Hematopoietic multipotent progenitor cell treated with erythropoietin and hydrocortisone succinate and interleukin-3 and kit ligand, for 4 days (in vitro differentiated cells): Measurements from ENCODE around the gene GP1BB.
"Not testable (repeated sequence)": the region's sequence is repeated elsewhere in the genome, so short reads cannot be mapped to it uniquely, and the experiment has no call there.

Source experiments
- DNase-seq: peaks from one replicate; pipeline ENCODE4 v3.0.0-alpha.2; 2015

GP1BB gene

DNA sequence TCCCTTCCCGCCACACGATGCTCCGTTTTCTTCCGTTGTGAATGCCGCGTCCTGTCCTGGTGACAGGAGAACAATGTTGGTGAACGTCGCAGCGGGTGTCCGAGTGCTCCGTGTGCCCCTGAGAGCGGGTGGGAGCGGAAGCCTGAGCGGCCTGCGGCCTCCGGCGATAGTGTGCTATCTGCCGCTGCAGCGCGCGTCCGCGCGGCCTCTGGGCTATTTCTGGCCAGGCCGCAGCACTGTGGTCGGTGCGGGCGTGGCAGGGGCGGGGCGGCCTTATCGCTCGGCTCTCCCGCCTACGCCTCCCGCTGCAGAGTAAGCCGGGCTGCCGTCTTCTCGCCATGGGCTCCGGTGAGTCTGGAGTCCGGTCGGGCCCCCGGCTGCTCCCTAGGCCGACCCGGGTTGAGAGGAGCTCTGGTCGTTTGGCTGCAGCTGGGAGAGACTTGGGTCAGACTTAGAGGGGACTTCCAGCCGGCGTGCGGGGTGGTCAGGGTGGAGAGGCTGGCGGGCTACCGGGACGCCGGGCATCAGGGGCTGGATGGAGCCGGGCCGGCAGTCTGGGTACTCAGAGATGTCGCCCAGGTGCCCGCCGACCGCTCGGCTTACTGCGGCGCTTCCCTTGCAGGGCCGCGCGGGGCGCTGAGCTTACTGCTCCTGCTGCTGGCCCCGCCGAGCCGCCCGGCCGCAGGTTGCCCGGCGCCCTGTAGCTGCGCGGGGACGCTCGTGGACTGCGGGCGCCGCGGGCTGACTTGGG, at the start of gene GP1BB:
GP1BB (plus strand) TSS at position 308 of the 751 bp plus-strand sequence; CDS start at position 339, 31 bp downstream.
- DNase-seq, result peak; percentile 92

DNA sequence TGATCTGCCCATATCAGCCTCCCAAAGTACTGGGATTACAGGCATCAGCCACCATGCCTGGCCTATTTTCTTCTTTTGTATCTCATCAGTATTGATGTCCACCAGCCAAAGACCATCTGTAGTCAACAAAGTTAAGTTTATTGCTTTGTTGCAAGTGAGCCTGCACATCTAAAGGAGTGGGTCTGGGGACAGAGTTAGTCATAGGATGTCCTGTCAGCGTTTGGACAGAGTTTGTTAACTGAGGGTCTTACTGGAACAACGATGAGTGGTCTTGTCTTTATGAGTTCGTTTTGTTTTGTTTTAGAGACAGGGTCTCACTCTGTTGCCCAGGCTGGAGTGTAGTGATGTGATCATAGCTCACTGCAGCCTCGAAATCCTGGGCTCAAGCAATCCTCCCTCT, 49.7 kb upstream of the GP1BB start:
- no peak for DNase-seq

DNA sequence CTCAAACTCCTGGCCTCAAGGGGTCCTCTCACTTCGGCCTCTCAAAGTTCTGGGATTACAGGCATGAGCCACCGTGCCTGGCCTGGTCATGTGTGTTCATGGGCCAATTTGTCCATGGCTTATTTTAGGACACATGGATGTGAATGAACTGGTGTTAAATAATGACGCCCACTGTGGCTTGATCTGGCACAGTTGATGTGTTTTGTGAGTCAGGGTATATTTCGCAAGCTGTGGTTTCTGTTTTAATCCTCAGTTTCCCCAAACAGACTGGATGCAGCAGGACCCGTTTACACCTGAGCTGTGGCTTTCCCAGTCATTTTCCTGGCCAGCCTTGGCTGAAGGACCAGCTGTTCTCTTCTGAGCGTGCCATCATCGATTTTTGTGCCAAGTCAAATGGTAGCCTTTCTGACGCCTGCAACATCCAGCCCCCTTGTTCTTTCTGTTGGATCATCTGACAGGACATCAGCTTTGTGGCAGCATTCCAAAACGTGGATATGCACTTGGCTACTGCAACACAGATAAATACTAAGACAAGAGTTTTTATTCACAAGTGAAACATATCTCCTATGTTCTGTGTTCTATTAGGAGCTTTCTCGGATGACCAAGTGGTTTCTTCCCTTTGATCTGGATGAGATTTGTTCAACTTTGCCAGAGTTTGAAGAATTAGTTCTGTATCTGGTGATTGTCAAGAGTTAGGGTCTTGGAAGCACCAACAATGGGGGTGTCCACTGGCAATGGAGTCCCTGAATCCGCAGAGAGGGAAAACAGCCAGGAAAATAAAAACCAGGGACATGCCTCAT, 49.0 kb upstream of the GP1BB start:
- no peak for DNase-seq

DNA sequence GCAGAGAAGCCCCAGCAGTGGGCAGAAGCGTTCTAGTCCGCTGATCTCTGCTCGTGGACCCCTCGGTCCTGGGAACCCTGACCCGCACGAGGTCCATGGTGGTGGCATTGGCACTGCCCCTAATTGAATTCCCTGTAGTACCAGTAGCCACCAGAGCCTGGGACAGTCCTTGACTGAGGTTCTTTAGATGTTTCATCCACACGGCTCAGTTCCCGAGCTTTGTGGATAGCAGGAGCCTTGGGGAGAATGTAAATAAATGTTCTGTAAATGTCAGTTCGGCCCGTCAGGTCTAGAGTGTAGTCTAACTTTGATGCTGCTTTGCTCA, 48.4 kb upstream of the GP1BB start:
- no peak for DNase-seq

DNA sequence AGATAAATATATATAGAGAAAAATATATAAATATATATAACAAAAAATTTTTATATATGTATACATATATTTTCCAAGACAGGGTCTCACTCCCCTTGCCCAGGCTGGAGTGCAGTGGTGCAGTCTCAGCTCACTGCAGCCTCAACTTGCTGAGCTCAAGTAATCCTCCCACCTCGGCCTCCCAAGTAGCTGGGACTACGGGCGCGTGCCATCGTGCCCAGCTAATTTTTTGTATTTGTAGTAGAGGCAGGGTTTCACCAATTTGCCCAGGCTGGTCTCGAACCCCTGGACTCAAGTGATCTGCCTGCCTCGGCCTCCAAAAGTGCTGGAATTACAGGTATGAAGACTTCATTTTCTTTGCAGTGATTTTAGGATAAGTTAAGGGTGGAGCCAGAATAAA, 47.9 kb upstream of the GP1BB start:
- no peak for DNase-seq

DNA sequence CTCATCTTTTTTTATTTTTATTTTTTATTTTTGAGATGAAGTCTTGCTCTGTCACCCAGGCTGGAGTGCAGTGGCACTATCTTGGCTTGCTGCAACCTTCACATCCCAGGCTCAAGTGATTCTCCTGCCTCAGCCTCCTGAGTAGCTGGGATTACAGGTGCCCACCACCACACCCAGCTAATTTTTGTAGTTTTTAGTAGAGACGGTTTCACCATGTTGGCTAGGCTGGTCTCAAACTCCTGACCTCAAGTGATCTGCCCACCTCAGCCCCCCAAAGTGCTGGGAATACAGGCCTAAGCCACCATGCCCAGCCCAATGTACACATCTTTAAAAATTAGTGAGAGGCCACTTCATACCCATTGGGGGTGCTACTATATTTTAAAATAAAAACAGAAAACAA, 46.9 kb upstream of the GP1BB start:
- not testable (repeated sequence) for DNase-seq

DNA sequence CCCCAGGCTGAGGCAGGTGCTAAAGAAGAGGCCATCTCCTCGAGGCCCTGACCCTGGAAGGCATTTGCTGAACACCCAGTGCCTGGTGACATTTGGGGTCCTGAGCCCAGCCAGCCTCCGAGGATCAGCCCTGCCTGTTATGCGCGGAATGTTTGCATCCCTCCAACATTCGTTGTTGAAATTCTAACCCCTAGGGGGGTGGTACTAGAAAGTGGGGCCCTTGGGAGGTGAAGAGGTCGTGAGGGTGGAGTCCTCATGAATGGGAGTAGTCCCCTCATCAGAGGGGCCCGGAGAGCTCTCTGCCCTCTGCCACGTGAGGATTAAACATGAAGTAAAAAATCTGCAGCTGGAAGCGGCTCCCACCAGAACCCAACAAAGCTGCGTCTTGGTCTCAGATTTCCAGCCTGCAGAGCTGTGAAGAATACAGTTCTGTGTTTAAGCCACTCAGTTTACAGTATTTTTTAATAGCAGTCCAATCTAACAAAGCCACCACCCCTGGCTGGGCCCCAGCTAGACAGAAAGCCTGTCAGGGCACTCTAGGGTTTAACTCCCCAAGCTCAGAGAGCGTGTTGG, 44.3 kb upstream of the GP1BB start:
- no peak for DNase-seq

DNA sequence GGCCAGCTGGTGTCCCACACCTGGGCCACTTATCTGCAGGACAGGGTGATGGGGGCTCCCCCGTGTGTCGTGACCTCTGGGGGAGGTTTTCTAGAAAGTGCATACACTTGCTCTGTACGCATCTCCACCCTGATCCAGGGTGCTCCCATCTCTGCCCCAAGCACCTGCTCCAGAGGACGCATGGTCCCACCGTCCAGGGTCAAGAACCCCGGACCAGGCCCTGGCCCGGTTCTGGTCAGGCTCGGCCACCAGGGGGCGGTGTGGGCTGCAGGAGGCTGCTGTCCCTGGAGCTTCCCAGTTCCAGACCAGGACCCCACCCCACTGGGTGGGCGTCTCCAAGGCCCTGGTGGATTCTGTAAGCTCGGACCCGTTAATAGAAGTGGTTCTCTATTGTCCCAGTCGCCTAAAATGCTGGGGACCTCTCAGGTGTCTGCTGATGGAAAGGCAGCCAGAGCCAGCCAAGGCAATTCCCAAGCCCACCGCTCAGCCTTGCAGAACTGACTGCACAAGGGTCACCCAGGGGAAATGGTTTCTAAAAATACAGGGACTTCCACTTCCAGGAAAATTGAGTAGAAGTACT, 43.7 kb upstream of the GP1BB start:
- DNase-seq, result peak; percentile 20

DNA sequence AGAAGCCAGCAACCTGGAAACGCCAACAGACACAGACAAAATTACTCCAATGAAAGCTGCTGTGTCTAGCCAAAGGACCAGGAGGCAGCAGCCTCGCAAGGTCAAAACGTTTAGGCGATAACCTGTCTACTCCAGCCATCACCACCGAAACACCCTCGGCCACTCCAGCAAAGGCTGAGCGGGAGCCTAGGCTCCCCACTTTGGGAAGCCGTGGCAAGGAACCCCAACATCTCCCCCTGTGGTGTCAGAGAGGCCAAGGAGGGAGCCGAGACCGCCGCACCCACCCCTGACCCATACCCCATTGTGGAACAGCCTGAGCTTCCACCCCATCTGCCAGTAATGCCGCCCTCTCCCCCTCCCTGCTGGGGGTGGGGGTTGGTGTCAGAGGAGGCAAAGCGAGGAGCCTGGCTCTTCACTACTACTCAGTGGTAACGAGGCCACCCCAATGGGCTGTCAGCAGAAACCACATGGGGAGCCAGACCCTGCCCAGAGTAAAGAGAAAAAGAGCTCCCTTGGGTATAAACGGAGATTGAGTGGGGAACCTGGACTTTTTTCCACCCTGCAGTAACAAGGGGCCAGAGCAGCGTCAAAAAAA, 43.0 kb upstream of the GP1BB start:
- no peak for DNase-seq

DNA sequence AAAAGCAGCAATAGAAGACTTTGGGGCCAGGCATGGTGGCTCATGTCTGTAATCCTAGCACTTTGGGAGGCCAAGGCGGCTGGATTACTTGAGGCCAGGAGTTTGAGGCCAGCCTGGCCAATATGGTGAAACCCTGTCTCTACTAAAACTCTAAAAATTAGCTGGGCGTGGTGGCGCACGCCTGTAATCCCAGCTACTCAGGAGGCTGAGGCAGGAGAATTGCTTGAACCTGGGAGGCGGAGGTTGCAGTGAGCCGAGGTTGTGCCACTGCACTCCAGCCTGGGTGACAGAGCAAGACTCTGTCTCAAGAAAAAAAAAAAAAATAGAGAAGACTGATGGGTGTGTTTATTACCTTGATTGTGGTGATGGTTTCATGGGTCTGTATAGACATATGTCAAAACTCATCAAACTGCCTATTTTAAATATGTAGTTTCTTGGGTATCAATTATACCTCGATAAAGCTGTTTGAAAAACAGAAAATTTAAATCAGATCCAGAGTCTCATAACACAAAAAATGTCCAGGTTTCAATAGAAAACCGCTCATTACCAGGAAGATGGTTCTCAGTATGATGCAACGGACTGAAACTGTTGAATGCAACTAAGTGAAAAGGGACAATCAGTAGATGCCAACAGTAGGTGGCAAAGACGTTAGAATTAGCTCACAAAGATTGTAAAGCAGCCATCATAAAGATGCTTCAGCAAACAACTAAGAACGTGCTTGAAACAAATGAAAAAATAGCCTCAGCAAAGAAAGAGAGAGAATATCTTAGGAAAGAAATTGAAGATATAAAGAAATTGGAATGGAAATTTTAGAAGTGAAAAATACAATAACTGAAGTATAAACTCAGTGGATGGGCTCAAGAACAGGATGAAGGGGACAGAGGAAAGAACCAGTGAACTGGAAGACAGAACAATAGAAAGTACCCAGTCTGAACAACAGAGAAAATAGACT, 42.2 kb upstream of the GP1BB start:
- no peak for DNase-seq

DNA sequence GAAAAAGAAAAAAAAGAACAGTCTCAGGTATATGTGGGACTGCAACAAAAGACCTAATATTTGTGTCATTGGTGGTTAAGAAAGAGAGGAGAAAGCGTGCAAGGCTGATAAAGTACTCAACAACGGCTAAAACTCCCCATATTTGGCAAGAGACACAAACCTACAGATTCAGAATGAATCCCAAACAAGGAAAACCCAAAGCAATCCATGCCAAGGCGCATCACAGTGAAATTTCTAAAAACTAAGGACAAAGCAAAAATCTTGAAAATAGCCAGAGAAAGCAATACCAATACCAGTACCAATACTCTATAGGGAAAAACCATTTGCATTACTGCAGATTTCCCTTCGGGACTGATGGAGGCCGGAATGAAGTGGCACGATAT, 41.5 kb upstream of the GP1BB start:
- no peak for DNase-seq

DNA sequence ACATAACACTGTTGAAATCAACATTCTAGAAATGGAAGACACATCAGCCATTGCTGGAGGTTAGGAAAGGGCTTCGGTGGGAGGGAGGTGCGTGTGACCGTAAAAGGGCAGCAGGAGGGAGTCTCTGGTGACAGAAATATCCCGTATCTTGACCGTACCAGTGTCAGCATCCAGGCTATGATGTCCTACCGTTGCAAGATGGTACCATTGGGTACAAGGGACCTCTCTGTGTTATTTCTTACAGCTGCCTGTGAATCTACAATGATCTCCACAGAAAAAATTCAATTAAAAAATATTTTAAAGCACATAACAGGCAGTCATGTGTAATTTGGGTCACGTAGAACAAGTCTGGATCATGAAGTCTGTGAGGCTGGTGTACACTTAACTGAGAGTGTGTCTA, 36.4 kb upstream of the GP1BB start:
- no peak for DNase-seq

DNA sequence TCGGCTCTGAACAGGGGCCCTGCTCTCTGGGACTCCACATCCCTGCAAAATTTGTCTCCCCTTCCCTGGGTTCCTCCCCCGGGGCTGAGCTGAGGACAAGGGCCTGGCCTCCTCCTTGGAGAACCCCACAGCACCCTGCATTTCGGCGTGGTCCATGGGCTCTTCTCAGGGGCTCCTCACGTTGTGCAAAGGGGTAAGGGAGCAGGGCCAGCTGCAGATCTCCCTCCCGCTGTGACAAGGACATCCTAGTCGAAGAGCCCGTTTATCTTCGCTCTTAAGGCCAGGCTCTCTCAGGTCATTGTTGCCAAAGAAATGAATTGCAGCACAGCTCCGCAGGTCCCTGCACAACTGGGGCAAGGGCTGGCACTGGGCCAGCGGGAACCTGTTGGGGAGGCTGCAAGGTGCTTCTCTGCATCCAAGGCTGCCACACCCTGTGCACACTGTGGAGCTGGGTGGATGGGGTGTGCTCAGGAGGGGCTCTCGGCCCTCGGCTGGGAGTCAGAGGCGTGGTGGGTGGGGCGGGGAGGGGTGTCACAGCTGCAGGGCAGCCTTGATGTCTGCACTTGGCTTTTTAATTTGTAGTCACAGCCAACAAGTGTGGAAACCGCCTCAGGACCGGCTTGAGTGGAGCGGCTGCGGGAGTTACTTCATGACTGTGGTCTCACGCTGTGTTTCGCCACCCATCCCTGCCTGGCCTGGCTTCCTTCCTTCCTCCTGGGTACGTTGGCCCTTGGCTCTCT, 35.6 kb upstream of the GP1BB start:
- peak; percentile 60 for DNase-seq

DNA sequence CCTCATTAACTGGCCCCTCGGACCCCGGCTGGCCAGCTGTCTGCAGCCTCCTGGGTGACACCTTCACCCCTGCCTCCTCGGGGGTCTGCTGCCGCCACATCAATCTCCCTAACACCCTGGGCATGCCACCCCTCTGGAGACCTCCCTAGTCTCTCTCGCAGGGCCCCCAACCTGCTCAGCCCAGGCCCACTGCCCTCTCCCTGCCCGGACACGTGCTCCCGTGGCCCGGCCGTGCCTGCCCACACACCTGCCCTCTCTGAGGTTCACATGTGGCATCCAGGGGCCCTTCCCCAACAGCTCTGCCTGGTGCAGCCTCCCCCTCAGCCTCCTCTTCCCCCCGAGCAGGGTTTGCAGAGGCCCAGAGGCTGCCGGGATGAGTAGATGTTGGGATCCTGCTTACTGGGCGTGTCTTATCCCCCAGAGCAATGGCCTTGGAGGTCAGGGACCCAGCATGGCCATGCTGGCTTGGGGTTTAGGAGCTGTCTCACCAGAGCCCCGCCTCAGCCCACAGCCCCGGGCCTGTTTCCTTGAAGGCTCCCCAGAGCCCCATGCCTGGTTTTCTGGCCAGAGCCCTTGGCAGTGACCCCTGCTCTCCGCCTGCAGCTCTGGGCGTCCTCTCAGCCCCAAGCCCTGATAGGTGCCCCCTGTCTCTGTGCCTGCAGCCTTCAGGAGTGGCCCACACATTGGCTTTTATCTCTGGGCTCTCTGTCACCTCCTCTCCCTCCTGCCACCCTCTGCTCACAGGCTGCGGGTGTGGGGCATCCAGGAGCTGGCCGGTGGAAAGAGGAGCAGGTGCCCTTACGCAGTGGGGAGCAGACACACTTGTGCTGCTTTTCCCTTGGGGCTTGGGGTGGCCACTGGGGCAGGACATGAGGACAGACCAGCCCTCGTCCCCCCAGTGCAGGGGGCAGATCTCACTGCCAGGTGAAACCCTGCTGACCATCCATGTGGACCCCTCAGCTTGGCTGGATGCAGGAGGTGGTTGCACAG, 34.7 kb upstream of the GP1BB start:
- DNase-seq, result no peak

DNA sequence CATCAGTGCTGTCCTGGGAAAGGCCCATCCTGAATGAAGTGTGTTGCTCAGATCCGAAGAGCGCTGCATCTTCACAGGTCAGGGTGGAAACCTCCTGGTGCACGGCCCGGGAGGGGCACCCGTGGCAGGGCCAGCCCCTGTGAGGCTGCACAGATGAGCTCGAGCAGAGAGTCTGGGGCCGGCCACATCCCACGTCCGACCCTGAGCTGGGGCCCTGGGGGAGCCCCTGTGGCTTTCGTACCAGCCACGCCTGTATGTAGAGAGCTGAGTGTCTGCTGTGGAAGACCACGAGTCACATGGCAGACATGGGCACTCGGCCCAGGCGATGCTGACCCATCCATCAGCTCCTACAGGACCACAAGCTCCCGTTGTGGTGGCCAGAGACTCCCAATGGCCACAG, 33.9 kb upstream of the GP1BB start:
- no peak for DNase-seq

DNA sequence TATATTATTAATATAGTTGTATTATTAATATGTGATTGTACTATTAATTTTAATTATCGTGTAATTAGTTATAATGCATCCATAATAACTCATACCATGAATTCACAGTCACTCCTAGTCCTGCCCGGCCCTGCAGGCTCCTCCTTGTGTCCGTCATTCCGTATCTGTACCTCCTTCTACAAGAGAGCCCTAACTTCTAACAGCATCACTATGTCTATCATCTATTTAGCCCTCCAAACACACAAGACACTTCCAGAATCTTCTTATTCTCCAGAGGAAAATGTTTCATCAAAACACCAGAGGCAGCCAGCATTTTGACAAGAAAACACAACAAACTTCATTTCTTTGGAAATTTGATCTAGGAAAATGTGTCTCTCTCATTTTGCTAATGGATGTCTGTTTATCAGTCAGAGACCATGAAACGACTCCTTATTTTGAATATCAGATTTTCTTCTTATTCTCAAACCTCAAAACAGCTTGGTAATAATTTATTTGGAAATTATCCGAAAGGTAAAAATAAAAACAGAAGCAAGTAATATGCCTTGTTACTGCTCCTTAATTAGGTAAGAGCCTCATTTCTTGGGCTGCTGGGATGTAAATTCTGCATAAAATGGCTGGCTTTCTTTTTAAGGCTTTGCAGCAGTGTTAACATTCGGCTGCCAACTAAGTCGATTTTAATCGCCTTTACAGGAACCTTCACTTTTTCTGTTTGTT, 32.2 kb upstream of the GP1BB start:
- no peak for DNase-seq

DNA sequence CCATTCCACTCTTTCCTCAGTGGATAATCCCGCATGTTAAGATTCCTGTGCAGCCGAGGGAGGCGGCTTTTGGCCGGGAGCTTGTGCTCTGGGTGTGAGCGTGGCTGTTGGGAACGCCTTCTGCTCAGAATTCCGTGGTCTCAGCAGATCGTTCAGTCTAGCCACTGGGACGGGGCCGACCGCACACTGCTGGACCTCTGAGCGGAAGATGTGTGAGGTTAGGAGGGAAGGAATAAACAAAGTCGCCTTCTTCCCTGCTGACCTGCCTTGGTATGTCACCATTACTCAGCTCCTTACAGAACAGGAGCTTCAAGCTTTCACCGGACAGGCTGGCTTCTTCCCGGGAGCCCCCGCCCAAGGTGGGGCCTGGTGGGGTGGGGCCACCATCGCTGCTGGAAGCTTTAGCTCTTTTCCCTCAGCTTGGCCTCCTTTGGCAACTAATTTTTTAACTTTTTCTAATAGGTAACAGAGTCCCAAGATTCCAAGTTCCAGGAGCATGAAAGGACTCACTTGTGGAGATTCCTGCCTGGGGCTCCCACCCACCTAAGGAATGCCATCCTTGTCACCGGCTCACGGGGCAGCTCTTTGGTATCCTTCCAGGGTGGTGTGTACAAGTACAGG, 31.5 kb upstream of the GP1BB start:
- no peak for DNase-seq

DNA sequence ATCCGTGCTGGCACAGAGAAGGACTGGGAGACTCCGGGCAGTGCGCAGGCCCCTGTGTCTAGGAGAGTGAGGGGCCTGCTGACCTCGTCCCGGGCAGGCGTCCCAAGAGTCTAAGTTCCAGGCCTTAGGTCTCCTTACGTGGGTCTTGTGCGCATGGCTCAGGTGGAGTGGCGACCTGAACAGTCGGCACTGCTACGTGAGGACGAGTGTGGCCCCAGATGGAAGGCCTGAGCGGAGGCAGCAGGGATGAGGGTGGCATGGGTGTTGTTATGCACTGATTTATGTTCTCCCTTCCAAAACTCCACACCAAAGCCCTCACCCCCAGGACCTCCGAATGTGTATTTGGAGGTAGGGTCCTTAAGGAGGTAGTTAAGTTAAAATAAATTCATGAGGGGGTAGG, 29.8 kb upstream of the GP1BB start:
- DNase-seq, result no peak
